Testis (tissue), 2 donors: Measurements from ENCODE around the gene FCER1G.
"Not testable (repeated sequence)": the region's sequence is repeated elsewhere in the genome, so short reads cannot be mapped to it uniquely, and the experiment has no call there.

Experiments
- POLR2A ChIP-seq: fragments of 450-650 bp; IDR thresholded peaks from one replicate; pipeline ENCODE4 v1.6.1; 2017; ENCODE audit warnings: antibody characterized with exemption, mild to moderate bottlenecking, moderate library complexity
- TF ChIP-seq, protein P1 (sequence below), 3 experiments: fragments of 450-650 bp in 2 of 3; fragments of 200-600 bp in 1 of 3; sonication (generic) in 1 of 3; IDR thresholded peaks; one replicate each; pipeline ENCODE4 v1.5.1; 2016 to 2019; ENCODE audit warnings: antibody characterized with exemption in 3 of 3, mild to moderate bottlenecking in 2 of 3, moderate library complexity in 1 of 3

DNA sequence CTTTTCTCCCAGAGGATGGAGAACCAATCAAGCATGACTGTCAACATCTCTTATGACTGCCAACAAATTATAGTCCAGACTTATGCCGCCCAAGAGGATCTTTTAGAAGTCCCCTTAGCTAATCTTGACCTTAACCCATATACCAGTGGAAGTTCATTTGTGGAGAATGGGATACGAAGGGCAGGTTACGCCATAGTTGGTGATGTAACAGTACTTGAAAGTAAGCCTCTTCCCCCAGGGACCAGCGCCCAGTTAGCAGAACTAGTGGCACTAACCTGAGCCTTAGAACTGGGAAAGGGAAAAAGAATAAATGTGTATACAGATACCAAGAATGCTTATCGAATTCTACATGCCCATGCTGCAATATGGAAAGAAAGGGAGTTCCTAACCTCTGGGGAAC is 40.2 kb downstream of the FCER1G start:
- TF ChIP-seq, protein P1, sequence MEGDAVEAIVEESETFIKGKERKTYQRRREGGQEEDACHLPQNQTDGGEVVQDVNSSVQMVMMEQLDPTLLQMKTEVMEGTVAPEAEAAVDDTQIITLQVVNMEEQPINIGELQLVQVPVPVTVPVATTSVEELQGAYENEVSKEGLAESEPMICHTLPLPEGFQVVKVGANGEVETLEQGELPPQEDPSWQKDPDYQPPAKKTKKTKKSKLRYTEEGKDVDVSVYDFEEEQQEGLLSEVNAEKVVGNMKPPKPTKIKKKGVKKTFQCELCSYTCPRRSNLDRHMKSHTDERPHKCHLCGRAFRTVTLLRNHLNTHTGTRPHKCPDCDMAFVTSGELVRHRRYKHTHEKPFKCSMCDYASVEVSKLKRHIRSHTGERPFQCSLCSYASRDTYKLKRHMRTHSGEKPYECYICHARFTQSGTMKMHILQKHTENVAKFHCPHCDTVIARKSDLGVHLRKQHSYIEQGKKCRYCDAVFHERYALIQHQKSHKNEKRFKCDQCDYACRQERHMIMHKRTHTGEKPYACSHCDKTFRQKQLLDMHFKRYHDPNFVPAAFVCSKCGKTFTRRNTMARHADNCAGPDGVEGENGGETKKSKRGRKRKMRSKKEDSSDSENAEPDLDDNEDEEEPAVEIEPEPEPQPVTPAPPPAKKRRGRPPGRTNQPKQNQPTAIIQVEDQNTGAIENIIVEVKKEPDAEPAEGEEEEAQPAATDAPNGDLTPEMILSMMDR (IDR thresholded peaks at IDR 0.05), result not testable (repeated sequence)
- TF ChIP-seq POLR2A, result not testable (repeated sequence)
